HCT116 (cell line): ENCODE measurements around the gene GAB4. TPM values are rescaled to one million over a fixed set of nuclear protein-coding genes. Genes with fewer than 3 reads are reported as not detected.
A peak's percentile ranks its signal among the peaks of the same experiment; 100 is the strongest.

Experiments
- ATAC-seq: fragments of 200-7000 bp; cut with Tn5 transposase; 2 replicates; pipeline ENCODE4 v1.9.1; 2020; ENCODE audit warnings: mild to moderate bottlenecking, moderate library complexity
- BruUV-seq: library from RNA; stranded (reverse); fragments of 400-500 nt; replicated peaks from 2 replicates; lab custom pipeline; 2021; lab: Mats Ljungman, UMichigan
- CTCF ChIA-PET: fragments of 300-600 bp; sonication (Branson Sonifier 250); formaldehyde crosslinking; loops from one replicate; lab custom pipeline; 2021; ENCODE audit warnings: antibody characterized with exemption; lab: Charles Lee
- POLR2A ChIA-PET: fragments of 300-600, 350-600 bp; sonication (Branson Sonifier 250); formaldehyde crosslinking; loops from one replicate; lab custom pipeline; 2021; ENCODE audit warnings: antibody characterized with exemption; lab: Charles Lee
- RAD21 ChIA-PET, 2 experiments: fragments of 300-600 bp; sonication (Branson Sonifier 250); formaldehyde crosslinking; loops; one replicate each; lab custom pipeline; 2023; ENCODE audit warnings: low total read pairs in 2 of 2; ENCODE audit not compliant: uncharacterized antibody in 2 of 2, unreplicated experiment in 2 of 2, low non-redundant PET in 1 of 2; lab: Charles Lee
- DNase-seq: peaks from one replicate; pipeline ENCODE4 v3.0.0-alpha.2; 2010; ENCODE audit warnings: low read depth, low spot score
- H2AFZ ChIP-seq: fragments of 200-600 bp; shearing (Covaris generic), sonication (generic); 2 replicates; pipeline ENCODE4 v1.6.1; 2017; ENCODE audit warnings: low read depth, mixed run types, mixed read lengths, antibody characterized with exemption, low read length; ENCODE audit not compliant: poor library complexity, severe bottlenecking
- H3K27ac ChIP-seq: 2 replicates; pipeline ENCODE4 v1.5.1; 2012; ENCODE audit warnings: low read depth, low read length
- H3K27me3 ChIP-seq: fragments of 200-600 bp; sonication (generic); 2 replicates; pipeline ENCODE4 v1.6.1; 2016; ENCODE audit warnings: mixed run types, low read length, mixed read lengths; ENCODE audit not compliant: insufficient read depth
- H3K36me3 ChIP-seq, 2 experiments: fragments of 200-500 bp in 1 of 2; fragments of 200-600 bp in 1 of 2; sonication (Bioruptor generic) in 1 of 2; sonication (generic) in 1 of 2; 2 replicates each; pipeline versions ENCODE4 v1.5.1 to v1.6.1; 2014 to 2016; ENCODE audit warnings: low read length in 2 of 2, inconsistent platforms in 1 of 2, mixed read lengths in 1 of 2, mixed run types in 1 of 2; ENCODE audit not compliant: insufficient read depth in 2 of 2, control insufficient read depth in 1 of 2
- H3K4me1 ChIP-seq, 2 experiments: fragments of 200-600 bp in 1 of 2; sonication (generic) in 1 of 2; 2 replicates each; pipeline versions ENCODE4 v1.5.1 to v1.6.1; 2012 to 2017; ENCODE audit warnings: low read length in 2 of 2, inconsistent platforms in 1 of 2, mild to moderate bottlenecking in 1 of 2, mixed read lengths in 1 of 2, mixed run types in 1 of 2, moderate library complexity in 1 of 2; ENCODE audit not compliant: insufficient read depth in 2 of 2, control insufficient read depth in 1 of 2
- H3K4me2 ChIP-seq: fragments of 200-600 bp; sonication (generic); 2 replicates; pipeline ENCODE4 v1.6.1; 2017; ENCODE audit warnings: mixed run types, low read length, mixed read lengths
- H3K4me3 ChIP-seq, 2 experiments: fragments of 200-600 bp in 1 of 2; sonication (generic) in 1 of 2; replicated peaks in 1 of 2; 2 replicates each; pipeline ENCODE4 v1.5.1; 2011 to 2016; ENCODE audit warnings: low read length in 2 of 2, control low read depth in 1 of 2, low read depth in 1 of 2, mild to moderate bottlenecking in 1 of 2, mixed read lengths in 1 of 2, mixed run types in 1 of 2
- H3K79me2 ChIP-seq: fragments of 200-600 bp; sonication (generic); 2 replicates; pipeline ENCODE4 v1.6.1; 2017; ENCODE audit warnings: mild to moderate bottlenecking, mixed run types, low read length, moderate library complexity, mixed read lengths; ENCODE audit not compliant: insufficient read depth
- H3K9ac ChIP-seq: fragments of 200-600 bp; sonication (generic); 2 replicates; pipeline ENCODE4 v1.6.1; 2016; ENCODE audit warnings: low read length, mixed read lengths
- H3K9me2 ChIP-seq: fragments of 200-600 bp; sonication (generic), shearing (Covaris generic); 2 replicates; pipeline ENCODE4 v1.6.1; 2017; ENCODE audit warnings: mixed run types, mild to moderate bottlenecking, moderate library complexity; ENCODE audit not compliant: insufficient read depth
- H3K9me3 ChIP-seq, 2 experiments: fragments of 200-500 bp in 1 of 2; fragments of 200-600 bp in 1 of 2; sonication (Bioruptor generic) in 1 of 2; sonication (generic) in 1 of 2; 2 replicates each; pipeline ENCODE4 v1.6.1; 2014 to 2017; ENCODE audit warnings: low read length in 2 of 2, mixed read lengths in 2 of 2, inconsistent platforms in 1 of 2, low read depth in 1 of 2, mild to moderate bottlenecking in 1 of 2, mixed run types in 1 of 2, moderate library complexity in 1 of 2; ENCODE audit not compliant: control insufficient read depth in 1 of 2, insufficient read depth in 1 of 2
- H4K20me1 ChIP-seq: fragments of 200-600 bp; sonication (generic), shearing (Covaris generic); 2 replicates; pipeline ENCODE4 v1.6.1; 2017; ENCODE audit warnings: mixed run types, mild to moderate bottlenecking, moderate library complexity; ENCODE audit not compliant: insufficient read depth
- CTCF ChIP-seq, 3 experiments: fragments of 200-600 bp in 1 of 3; sonication (generic) in 1 of 3; IDR thresholded peaks in 2 of 3; conservative IDR thresholded peaks in 1 of 3; 2 replicates each; pipeline ENCODE4 v1.5.1; 2012 to 2017; ENCODE audit warnings: low read depth in 2 of 3, low read length in 2 of 3, antibody characterized with exemption in 1 of 3, borderline replicate concordance in 1 of 3, control low read depth in 1 of 3, mild to moderate bottlenecking in 1 of 3, mixed read lengths in 1 of 3, mixed run types in 1 of 3, moderate library complexity in 1 of 3; ENCODE audit not compliant: insufficient read depth in 1 of 3
- EGR1 ChIP-seq: IDR thresholded peaks from 2 replicates; pipeline ENCODE4 v1.6.1; 2012; ENCODE audit warnings: low read depth
- EZH2phosphoT487 ChIP-seq: fragments of 200-600 bp; IDR thresholded peaks from 2 replicates; pipeline ENCODE4 v1.6.1; 2018; ENCODE audit warnings: antibody characterized with exemption, borderline replicate concordance
- RAD21 ChIP-seq: IDR thresholded peaks from 2 replicates; pipeline ENCODE4 v1.6.1; 2012; ENCODE audit warnings: low read depth, mild to moderate bottlenecking
- SIN3A ChIP-seq: IDR thresholded peaks from 2 replicates; pipeline ENCODE4 v1.6.1; 2012; ENCODE audit warnings: low read depth
- SRF ChIP-seq: IDR thresholded peaks from 2 replicates; pipeline ENCODE4 v1.6.1; 2012; ENCODE audit warnings: low read depth
- ZBTB33 ChIP-seq: IDR thresholded peaks from 2 replicates; pipeline ENCODE4 v1.6.1; 2011; ENCODE audit warnings: mild to moderate bottlenecking, low read length, moderate library complexity; ENCODE audit not compliant: insufficient replicate concordance; ENCODE audit errors: extremely low read depth
- intact Hi-C: fragments of 100-400 bp; cut with micrococcal nuclease; formaldehyde crosslinking; loops from 2 replicates; pipeline ENCODE4 v1.10.0; 2022
- total RNA-seq: library from RNA; stranded (reverse); gene quantifications from one replicate; pipeline ENCODE4 v1.2.1, GENCODE V29; 2021; ENCODE audit not compliant: unreplicated experiment

GAB4 gene
- total RNA-seq, 1 experiment from 2014 or later: not detected

GRCh38 chr22:16933291-16934282, 74.4 kb downstream of the GAB4 start (continued):
- TF ChIP-seq ZBTB33 (no peak), EGR1 (no peak), EZH2phosphoT487 (no peak), SIN3A (no peak)

GRCh38 chr22:16932577-16932976, 75.4 kb downstream of the GAB4 start:
- Histone ChIP-seq H3K27me3 (peaks cover 62% of the 10 kb centered on the region), H3K36me3 (no peaks in the 10 kb centered on the region), H3K79me2 (no peaks in the 10 kb centered on the region), H4K20me1 (no peaks in the 10 kb centered on the region), H3K9me3 (no peaks in the 10 kb centered on the region), H3K4me1 (no peaks in the 10 kb centered on the region), H3K4me2 (no peak overlapping the region), H3K4me3 (no peak overlapping the region), H2AFZ (no peak overlapping the region), H3K9ac (no peak overlapping the region), H3K9me2 (no peaks in the 10 kb centered on the region), H3K27ac (no peak overlapping the region)
- ChIA-PET RAD21 (interaction anchor here (1.0 to 1.5 kb wide), 2 partner anchors 126 to 569 kb away, joined by 3 to 11 read pairs (median 6); no protein-coding TSS in a partner anchor), POLR2A (no interaction called here), CTCF (interaction anchor here (1.0 to 1.3 kb wide), 4 partner anchors 126 to 569 kb away, joined by 3 to 19 read pairs (median 6); no protein-coding TSS in a partner anchor)
- no TSS peak for BruUV-seq
- intact Hi-C loops: no loop called here
- ATAC-seq: no peak; the same call in 1 of the 2 replicates
- DNase-seq: no peak
- TF ChIP-seq RAD21 (peak; percentile 52), SRF (no peak), CTCF (IDR thresholded peaks at IDR 0.05 in 2 of 3, conservative IDR thresholded peaks at IDR 0.05 in 1 of 3; ENCODE audit: borderline replicate concordance in 1 of 3, insufficient read depth in 1 of 3, low read depth in 2 of 3, low read length in 2 of 3) (peak in 2 of 3 experiments; percentile 36 to 45; a peak in 4 of 6 replicates)
